Cardiac fibroblast (primary cell): ENCODE results near the gene NLGN3.

Experiments used
- DNase-seq, 2 donors: peaks; one replicate each; pipeline versions ENCODE4 v3.0.0 to v3.0.0-alpha.2; 2010; ENCODE audit warnings: low read depth in 2 of 2
- H3K4me3 ChIP-seq, 2 donors: replicated peaks in 1 of 2; 1 replicate in 1 of 2; 2 replicates in 1 of 2; pipeline ENCODE4 v1.5.1; 2011; ENCODE audit warnings: low read depth in 2 of 2, low read length in 2 of 2, mild to moderate bottlenecking in 2 of 2, moderate library complexity in 1 of 2
- CTCF ChIP-seq: IDR thresholded peaks from one replicate; pipeline ENCODE4 v1.5.1; 2011; ENCODE audit warnings: low read depth, mild to moderate bottlenecking, low read length, inconsistent platforms

The NLGN3 gene

GRCh38 chrX:71159335-71159734 is 14.7 kb downstream of the NLGN3 start:
- DNase-seq, result no peak

GRCh38 chrX:71160475-71160874 is 15.8 kb downstream of the NLGN3 start:
- DNase-seq, result peak in 1 of 2 donors; percentile 22
- no peak for TF ChIP-seq CTCF

More at GRCh38 chrX:71159335-71159734, 14.7 kb downstream of the NLGN3 start:
- no peak overlapping the region for H3K4me3 ChIP-seq
- no peak for TF ChIP-seq CTCF

GRCh38 chrX:71162981-71163380 is 18.3 kb downstream of the NLGN3 start:
- DNase-seq, result no peak
- no peak overlapping the region for H3K4me3 ChIP-seq
- TF ChIP-seq CTCF, result no peak

More at GRCh38 chrX:71160475-71160874, 15.8 kb downstream of the NLGN3 start:
- H3K4me3 ChIP-seq, result no peak overlapping the region

- no peak for TF ChIP-seq CTCF
- DNase-seq, result no peak
Observed at GRCh38 chrX:71164071-71164470, 19.4 kb downstream of the NLGN3 start.

GRCh38 chrX:71166461-71166860 is 21.8 kb downstream of the NLGN3 start:
- DNase-seq, result no peak
- H3K4me3 ChIP-seq, result no peak overlapping the region
- TF ChIP-seq CTCF, result no peak

More at GRCh38 chrX:71164071-71164470, 19.4 kb downstream of the NLGN3 start:
- H3K4me3 ChIP-seq, result no peak overlapping the region

GRCh38 chrX:71167031-71167781 is 22.6 kb downstream of the NLGN3 start:
- TF ChIP-seq CTCF, result no peak
- no peak overlapping the region for H3K4me3 ChIP-seq
- no peak for DNase-seq

GRCh38 chrX:71168134-71168533 is 23.5 kb downstream of the NLGN3 start:
- no peak for TF ChIP-seq CTCF
- no peak overlapping the region for H3K4me3 ChIP-seq
- DNase-seq, result no peak
